Upper lobe of left lung (tissue), 6 donors: ENCODE results near the gene LRP1. TPM values are rescaled to one million over a fixed set of nuclear protein-coding genes. Genes with fewer than 3 reads are reported as not detected.

ENCODE experiments used
- ATAC-seq, 2 donors: fragments of 200-7000 bp; cut with Tn5 transposase; one replicate each; pipeline ENCODE4 v1.9.1; 2022; ENCODE audit warnings: mild to moderate bottlenecking in 2 of 2, moderate library complexity in 2 of 2; ENCODE audit not compliant: low FRiP score in 2 of 2
- DNase-seq, 2 donors: peaks; one replicate each; pipeline ENCODE4 v3.0.0-alpha.2; 2019 to 2020
- H3K27ac ChIP-seq, 4 donors: fragments of 200-600 bp; sonication (generic); one replicate each; pipeline ENCODE4 v1.5.1; 2016 to 2019
- H3K27me3 ChIP-seq, 4 donors: fragments of 200-600 bp; sonication (generic); one replicate each; pipeline ENCODE4 v1.5.1; 2017 to 2019
- H3K36me3 ChIP-seq, 4 donors: fragments of 200-600 bp; sonication (generic); one replicate each; pipeline ENCODE4 v1.5.1; 2016 to 2019
- H3K4me1 ChIP-seq, 4 donors: fragments of 200-600 bp; sonication (generic); one replicate each; pipeline ENCODE4 v1.5.1; 2018 to 2019
- H3K4me3 ChIP-seq, 4 donors: fragments of 200-600 bp; sonication (generic); one replicate each; pipeline ENCODE4 v1.5.1; 2017 to 2019; ENCODE audit warnings: mild to moderate bottlenecking in 2 of 4, moderate library complexity in 1 of 4
- H3K9me3 ChIP-seq, 4 donors: fragments of 200-600 bp; sonication (generic); one replicate each; pipeline ENCODE4 v1.5.1; 2018 to 2019
- EP300 ChIP-seq, 4 donors: sonication (generic); formaldehyde crosslinking; IDR thresholded peaks; one replicate each; pipeline ENCODE4 v1.5.1; 2017; ENCODE audit warnings: antibody characterized with exemption in 4 of 4, control low read depth in 2 of 4
- POLR2A ChIP-seq, 4 donors: fragments of 450-650 bp; IDR thresholded peaks; one replicate each; pipeline ENCODE4 v1.5.1; 2016 to 2017; ENCODE audit warnings: antibody characterized with exemption in 4 of 4, mild to moderate bottlenecking in 2 of 4
- POLR2AphosphoS5 ChIP-seq, 2 donors: sonication (generic); formaldehyde crosslinking; IDR thresholded peaks; one replicate each; pipeline ENCODE4 v1.5.1; 2017; ENCODE audit warnings: antibody characterized with exemption in 2 of 2
- WGBS, 2 donors: methylation state at CpG; one replicate each; pipeline ENCODE4 v1.1.5; 2017 to 2018; 5-methylcytosine and 5-hydroxymethylcytosine counted together
- total RNA-seq, 6 donors: library from RNA; depleted of rRNA in 4 of 6; stranded (reverse); fragments of >200 nt in 4 of 6; gene quantifications; one replicate each; pipeline versions ENCODE4 v1.1.0 to v1.2.1, GENCODE V29; 2016 to 2021
- TF ChIP-seq, protein P1 (sequence below), 6 experiments: fragments of 450-650 bp in 4 of 6; fragments of 200-600 bp in 2 of 6; sonication (generic) in 2 of 6; IDR thresholded peaks; one replicate each; pipeline ENCODE4 v1.5.1; 2016 to 2019; ENCODE audit warnings: antibody characterized with exemption in 6 of 6
- donor health status: DM: no; HTN: no; CAD: no; lungs with moderate emphysema.
- donor health status: DM: no; HTN: yes; CAD: no; lungs with severe emphysema.

Gene LRP1
- total RNA-seq, 6 donors from 2014 or later, result 137 to 504 (median 308) TPM

DNA sequence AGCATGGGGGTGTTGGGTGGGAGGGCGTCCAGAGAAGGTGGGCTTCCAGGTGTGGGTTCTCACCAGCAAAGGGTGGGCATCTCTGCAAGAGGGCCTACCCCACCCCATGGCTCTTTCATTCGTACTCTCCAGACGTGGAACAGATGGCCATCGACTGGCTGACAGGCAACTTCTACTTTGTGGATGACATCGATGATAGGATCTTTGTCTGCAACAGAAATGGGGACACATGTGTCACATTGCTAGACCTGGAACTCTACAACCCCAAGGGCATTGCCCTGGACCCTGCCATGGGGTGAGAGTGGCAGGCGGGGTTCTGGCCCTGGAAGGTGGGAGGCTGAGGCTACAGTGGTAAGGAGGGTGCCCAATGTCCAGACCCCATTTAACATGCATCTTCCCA, 25.8 kb downstream of the LRP1 start:
- TF ChIP-seq POLR2A (IDR thresholded peaks at IDR 0.05) (no peak), EP300 (IDR thresholded peaks at IDR 0.05) (no peak), POLR2AphosphoS5 (IDR thresholded peaks at IDR 0.05) (no peak)
- TF ChIP-seq, protein P1, sequence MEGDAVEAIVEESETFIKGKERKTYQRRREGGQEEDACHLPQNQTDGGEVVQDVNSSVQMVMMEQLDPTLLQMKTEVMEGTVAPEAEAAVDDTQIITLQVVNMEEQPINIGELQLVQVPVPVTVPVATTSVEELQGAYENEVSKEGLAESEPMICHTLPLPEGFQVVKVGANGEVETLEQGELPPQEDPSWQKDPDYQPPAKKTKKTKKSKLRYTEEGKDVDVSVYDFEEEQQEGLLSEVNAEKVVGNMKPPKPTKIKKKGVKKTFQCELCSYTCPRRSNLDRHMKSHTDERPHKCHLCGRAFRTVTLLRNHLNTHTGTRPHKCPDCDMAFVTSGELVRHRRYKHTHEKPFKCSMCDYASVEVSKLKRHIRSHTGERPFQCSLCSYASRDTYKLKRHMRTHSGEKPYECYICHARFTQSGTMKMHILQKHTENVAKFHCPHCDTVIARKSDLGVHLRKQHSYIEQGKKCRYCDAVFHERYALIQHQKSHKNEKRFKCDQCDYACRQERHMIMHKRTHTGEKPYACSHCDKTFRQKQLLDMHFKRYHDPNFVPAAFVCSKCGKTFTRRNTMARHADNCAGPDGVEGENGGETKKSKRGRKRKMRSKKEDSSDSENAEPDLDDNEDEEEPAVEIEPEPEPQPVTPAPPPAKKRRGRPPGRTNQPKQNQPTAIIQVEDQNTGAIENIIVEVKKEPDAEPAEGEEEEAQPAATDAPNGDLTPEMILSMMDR (IDR thresholded peaks at IDR 0.05), result no peak
- ATAC-seq (no peak), DNase-seq (no peak)
- Histone ChIP-seq H3K4me3 (no peak overlapping the region), H3K27me3 (no peaks in the 10 kb centered on the region), H3K27ac (peak overlapping the region in 2 of 4 donors; percentile 48 to 82), H3K36me3 (peaks cover 0 to 38% (median 13%) of the 10 kb centered on the region in 4 donors), H3K9me3 (no peaks in the 10 kb centered on the region), H3K4me1 (peaks cover 36 to 67% (median 52%) of the 10 kb centered on the region in 4 donors)
- 89 to 93% methylated on average over 6 of the region's 6 CpGs for WGBS, 2 donors

DNA sequence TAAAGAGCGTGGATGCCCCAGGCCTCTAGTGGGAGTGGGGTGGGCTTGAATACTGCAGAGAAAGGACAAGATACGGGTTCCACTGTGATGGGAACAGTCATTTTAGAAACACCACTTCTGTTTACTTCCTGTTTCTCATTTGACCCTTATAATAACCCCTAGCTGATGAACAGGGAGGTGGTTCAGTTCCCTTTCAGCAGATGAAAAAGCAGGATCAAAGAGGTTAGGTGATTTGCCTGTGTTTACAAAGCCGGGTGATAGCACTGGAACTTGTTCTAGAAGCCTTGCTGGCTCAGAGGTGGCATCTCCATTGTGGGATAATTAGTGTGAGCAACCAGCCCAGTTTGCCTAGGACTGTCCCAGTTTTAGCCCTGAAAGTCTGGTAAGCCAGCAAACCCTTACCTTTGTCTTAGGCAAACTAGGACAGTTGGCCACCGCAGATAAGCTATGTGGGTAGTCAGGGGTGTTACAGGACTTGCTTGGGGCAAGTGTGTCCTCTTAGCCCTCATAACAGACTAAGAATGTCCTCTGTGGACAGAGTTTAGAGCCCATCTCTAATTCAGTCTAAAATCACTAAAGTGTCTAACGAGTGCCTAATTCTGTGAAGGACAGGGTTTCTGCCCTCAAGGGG, 26.6 kb downstream of the LRP1 start:
- peaks cover 28 to 58% (median 44%) of the 10 kb centered on the region in 4 donors for H3K4me1 ChIP-seq
- H3K9me3 ChIP-seq, result no peaks in the 10 kb centered on the region
- no peaks in the 10 kb centered on the region for H3K27me3 ChIP-seq
- WGBS, 2 donors, result 79 to 81% methylated on average over 4 to 5 of the region's 5 CpGs
- peaks cover 1 to 47% (median 15%) of the 10 kb centered on the region in 4 donors for H3K36me3 ChIP-seq
- ATAC-seq, result no peak
- no peak for TF ChIP-seq POLR2A (IDR thresholded peaks at IDR 0.05)
- TF ChIP-seq, protein P1 (IDR thresholded peaks at IDR 0.05), result no peak
- no peak for TF ChIP-seq POLR2AphosphoS5 (IDR thresholded peaks at IDR 0.05)
- TF ChIP-seq EP300 (IDR thresholded peaks at IDR 0.05), result no peak
- H3K4me3 ChIP-seq, result no peak overlapping the region
- no peak for DNase-seq
- H3K27ac ChIP-seq, result peak overlapping the region in 2 of 4 donors; percentile 48 to 82

DNA sequence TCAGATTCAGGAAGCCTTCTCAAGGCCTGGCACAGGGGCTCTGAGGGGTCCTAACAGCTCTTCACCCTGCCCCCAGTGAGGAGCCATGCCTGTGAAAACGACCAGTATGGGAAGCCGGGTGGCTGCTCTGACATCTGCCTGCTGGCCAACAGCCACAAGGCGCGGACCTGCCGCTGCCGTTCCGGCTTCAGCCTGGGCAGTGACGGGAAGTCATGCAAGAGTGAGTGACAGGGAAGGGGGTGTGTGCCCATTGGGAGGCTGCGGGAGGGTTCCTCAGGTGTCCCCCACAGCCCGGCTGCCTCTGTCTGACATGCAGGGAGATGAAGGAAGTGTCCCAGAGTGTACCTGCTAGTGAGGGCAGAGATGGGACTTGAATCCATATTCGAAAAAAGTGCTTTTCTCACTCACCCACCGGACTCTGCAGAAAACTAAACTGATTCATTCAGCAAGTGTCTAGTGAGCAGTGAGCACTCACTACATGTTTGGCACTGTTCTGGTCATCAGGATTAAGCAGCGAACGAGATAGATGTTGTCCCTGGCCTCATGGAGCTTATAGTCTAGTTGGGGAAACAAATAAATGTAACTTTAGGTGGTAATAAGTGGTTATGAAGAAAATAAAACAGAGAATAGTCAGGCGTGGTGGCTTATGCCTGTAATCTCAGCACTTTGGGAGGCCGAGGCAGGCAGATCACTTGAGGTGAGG, 28.6 kb downstream of the LRP1 start:
- Histone ChIP-seq H3K4me3 (no peak overlapping the region), H3K27me3 (no peaks in the 10 kb centered on the region), H3K4me1 (peaks cover 12 to 40% (median 26%) of the 10 kb centered on the region in 4 donors), H3K9me3 (no peaks in the 10 kb centered on the region), H3K27ac (peak overlapping the region in 2 of 4 donors; percentile 14 to 47), H3K36me3 (peaks cover 4 to 66% (median 23%) of the 10 kb centered on the region in 4 donors)
- ATAC-seq (no peak), DNase-seq (peak; percentile 51 to 79)
- TF ChIP-seq, protein P1 (IDR thresholded peaks at IDR 0.05), result no peak
- no peak for TF ChIP-seq POLR2A (IDR thresholded peaks at IDR 0.05)
- TF ChIP-seq POLR2AphosphoS5 (IDR thresholded peaks at IDR 0.05), result no peak
- no peak for TF ChIP-seq EP300 (IDR thresholded peaks at IDR 0.05)
- WGBS, 2 donors, result 66 to 74% methylated on average over 11 to 16 of the region's 16 CpGs

DNA sequence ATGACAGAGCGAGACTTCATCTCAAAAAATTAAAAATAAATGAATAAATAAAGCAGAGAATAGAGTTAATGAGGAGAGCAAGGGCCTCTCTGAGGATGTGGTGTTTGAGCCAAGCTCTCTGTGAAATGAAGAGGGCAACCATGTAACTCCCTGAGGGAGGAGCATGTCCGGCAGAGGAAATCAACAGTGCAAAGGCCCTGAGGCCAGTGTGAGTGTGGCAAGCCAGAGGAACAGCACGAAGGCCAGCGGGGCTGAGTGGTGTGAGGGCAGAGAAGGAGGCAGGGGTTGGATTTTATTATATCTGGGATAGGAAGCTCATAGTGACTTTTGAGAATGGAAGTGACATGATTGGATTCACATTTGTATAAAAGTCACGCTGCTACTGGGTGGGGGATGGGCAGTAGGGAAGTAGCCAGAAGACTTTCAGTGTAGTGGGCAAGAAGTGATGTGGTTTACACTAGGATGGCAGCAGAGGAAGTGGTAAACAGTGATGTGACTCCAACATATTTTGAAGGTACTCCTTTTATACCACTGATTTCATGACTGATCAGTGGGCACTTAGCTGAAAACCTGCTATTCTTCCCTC, 29.4 kb downstream of the LRP1 start:
- TF ChIP-seq EP300 (IDR thresholded peaks at IDR 0.05) (no peak), POLR2AphosphoS5 (IDR thresholded peaks at IDR 0.05) (no peak), POLR2A (IDR thresholded peaks at IDR 0.05) (no peak)
- TF ChIP-seq, protein P1 (IDR thresholded peaks at IDR 0.05), result no peak
- no peaks in the 10 kb centered on the region for H3K9me3 ChIP-seq
- 68 to 80% methylated on average over 5 of the region's 5 CpGs for WGBS, 2 donors
- no peak overlapping the region for H3K4me3 ChIP-seq
- ATAC-seq, result peak in 1 of 2 donors; percentile 38
- H3K27me3 ChIP-seq, result no peaks in the 10 kb centered on the region
- H3K27ac ChIP-seq, result peak overlapping the region in 1 of 4 donors; percentile 47
- peaks cover 10 to 74% (median 25%) of the 10 kb centered on the region in 4 donors for H3K36me3 ChIP-seq
- no peak for DNase-seq
- H3K4me1 ChIP-seq, result peaks cover 4 to 31% (median 17%) of the 10 kb centered on the region in 4 donors
